Activated T-helper 1 cell treated with anti-CD3 and anti-CD28 coated beads, Interleukin-2, amount 50 U/mL, for 16 hours (primary cell): ENCODE data around the gene OR2Z1.
"Not testable (repeated sequence)": the region's sequence is repeated elsewhere in the genome, so short reads cannot be mapped to it uniquely, and the experiment has no call there.

ENCODE experiments used
- DNase-seq, 2 donors: peaks; one replicate each; pipeline ENCODE4 v3.0.0-alpha.2; 2020; ENCODE audit warnings: low read depth in 1 of 2, low spot score in 1 of 2

OR2Z1 gene

DNA sequence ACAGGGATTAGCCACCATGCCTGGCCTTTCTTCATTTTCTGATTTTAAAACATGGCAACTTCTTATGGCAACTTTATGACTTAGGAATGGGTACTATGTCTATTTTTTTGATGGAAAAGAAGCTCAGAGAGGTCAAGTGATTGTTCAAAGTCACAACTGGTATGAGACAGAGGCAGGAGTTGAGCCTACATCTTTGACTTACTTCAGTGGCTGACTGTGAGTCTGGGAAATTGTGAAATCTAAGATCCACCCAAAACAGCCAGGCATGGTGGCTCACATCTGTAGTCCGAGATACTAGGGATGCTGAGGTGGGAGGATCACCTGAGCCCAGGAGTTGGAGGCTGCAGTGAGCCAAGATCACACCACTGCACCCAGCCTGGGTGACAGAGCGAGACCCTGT, 20.5 kb upstream of the OR2Z1 start:
- no peak for DNase-seq

DNA sequence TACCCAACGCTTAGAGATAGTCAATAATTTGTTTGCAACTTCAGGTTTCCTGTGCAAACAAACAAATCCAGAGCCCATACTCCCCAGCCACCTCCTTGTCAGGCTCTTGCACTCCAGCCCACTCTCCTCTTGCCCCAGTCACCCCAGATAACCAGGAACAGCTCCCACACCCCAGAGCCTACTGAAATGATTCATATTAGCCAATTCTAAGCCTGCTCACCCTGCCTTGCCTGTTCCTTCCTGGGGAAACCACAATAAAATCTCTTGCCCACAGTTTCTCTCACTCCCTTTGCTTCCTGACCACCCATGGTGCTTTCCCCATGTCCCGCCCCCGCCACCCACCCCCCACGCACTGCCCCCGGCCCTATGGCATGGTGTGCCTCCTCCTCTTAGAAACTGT, 19.1 kb upstream of the OR2Z1 start:
- no peak for DNase-seq

GRCh38 chr19:8703223-8703622, 18.2 kb upstream of the OR2Z1 start:
- DNase-seq: no peak

- not testable (repeated sequence) for DNase-seq
These were observed 16.1 kb upstream of the OR2Z1 start for GRCh38 chr19:8705304-8705703.

- DNase-seq: no peak
These were observed 15.7 kb upstream of the OR2Z1 start for GRCh38 chr19:8705742-8706141.

DNA sequence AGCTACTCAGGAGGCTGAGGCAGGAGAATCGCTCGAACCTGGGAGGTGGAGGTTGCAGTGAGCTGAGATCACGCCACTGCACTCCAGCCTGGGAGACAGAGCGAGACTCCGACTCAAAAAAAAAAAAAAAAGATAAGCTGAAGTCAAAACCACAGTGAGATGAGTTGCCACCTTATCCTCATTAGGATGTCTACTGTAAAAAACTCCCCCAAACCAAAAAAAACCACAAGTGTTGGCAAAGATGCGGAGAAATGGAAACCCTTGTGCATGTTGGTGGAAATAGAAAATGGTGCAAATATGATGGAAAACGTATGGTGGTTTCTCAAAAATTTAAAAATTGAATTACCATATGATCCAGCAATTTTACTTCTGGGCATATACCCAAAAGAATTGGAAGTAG, 11.1 kb upstream of the OR2Z1 start:
- DNase-seq: not testable (repeated sequence)

GRCh38 chr19:8722032-8722431, 598 bp downstream of the OR2Z1 start:
- DNase-seq: no peak

DNA sequence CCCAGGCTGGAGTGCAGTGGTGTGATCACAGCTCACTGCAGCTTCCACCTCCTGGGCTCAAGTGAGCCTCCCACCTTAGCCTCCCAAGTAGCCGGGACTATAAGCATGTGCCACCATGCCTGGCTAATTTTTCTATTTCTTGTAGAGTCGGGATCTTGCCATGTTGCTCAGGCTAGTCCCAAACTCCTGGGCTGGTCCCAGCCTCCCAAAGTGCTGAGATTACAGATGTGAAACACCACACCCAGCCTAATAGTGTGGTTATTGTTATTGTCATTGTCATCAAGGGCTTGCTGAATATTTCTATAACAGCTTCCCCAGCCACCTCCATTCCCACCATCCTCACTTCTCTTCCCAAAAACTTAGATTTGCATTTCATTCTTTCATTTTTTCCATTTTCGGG, 2.8 kb downstream of the OR2Z1 start:
- DNase-seq: no peak

- DNase-seq: no peak
These were observed 10.2 kb downstream of the OR2Z1 start for GRCh38 chr19:8731428-8732169.

DNA sequence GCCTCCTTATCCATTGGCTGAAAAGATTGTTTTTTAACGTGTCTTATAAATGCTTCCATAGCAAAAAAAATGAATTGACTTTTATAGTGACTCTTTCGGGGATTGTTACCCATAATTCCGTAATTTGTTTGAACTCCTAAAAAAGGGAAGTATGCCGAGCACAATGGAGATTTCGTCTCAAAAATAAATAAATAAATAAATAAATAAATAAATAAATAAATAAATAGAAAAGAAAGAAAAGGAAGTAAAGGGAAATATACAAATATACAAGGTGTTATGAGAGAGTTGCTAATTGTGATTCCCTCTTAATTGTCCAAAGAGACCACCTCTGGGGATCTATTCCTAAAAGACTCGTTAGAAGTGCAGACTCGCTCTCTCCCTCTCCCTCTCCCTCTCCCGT, 16.9 kb downstream of the OR2Z1 start:
- DNase-seq: no peak

- not testable (repeated sequence) for DNase-seq
These were observed 18.0 kb downstream of the OR2Z1 start for GRCh38 chr19:8739291-8740065.

- not testable (repeated sequence) for DNase-seq
These were observed 45.8 kb downstream of the OR2Z1 start for GRCh38 chr19:8767257-8767656.

GRCh38 chr19:8769265-8769664, 47.8 kb downstream of the OR2Z1 start:
- DNase-seq: not testable (repeated sequence)

- DNase-seq: not testable (repeated sequence)
These were observed 52.2 kb downstream of the OR2Z1 start for GRCh38 chr19:8773587-8773986.
